Adrenal gland (tissue), 12 donors: Measurements from ENCODE around the gene DPEP1. TPM values are rescaled to one million over a fixed set of nuclear protein-coding genes. Genes with fewer than 3 reads are reported as not detected.

Experiments used
- DNase-seq, 7 donors: peaks; one replicate each; pipeline ENCODE4 v3.0.0-alpha.2; 2019 to 2020
- H3K27ac ChIP-seq, 5 donors: fragments of 200-600 bp; sonication (generic) in 4 of 5; 1 replicate in 3 of 5; 2 replicates in 2 of 5; pipeline versions ENCODE4 v1.5.1 to v1.8.0; 2016 to 2020; ENCODE audit warnings: mild to moderate bottlenecking in 1 of 5
- H3K27me3 ChIP-seq: fragments of 200-600 bp; 2 replicates; pipeline ENCODE4 v1.8.0; 2021
- H3K36me3 ChIP-seq, 2 donors: fragments of 200-600 bp; replicated peaks in 1 of 2; 1 replicate in 1 of 2; 2 replicates in 1 of 2; pipeline versions ENCODE4 v1.5.1 to v1.8.0; 2018 to 2022
- H3K4me1 ChIP-seq, 2 donors: fragments of 200-600 bp; replicated peaks in 1 of 2; 1 replicate in 1 of 2; 2 replicates in 1 of 2; pipeline versions ENCODE4 v1.5.1 to v1.8.0; 2018 to 2021
- H3K4me3 ChIP-seq, 4 donors: fragments of 200-600 bp; sonication (generic) in 3 of 4; one replicate each; pipeline ENCODE4 v1.5.1; 2016 to 2018
- H3K9me3 ChIP-seq, 3 donors: fragments of 200-600 bp; sonication (generic) in 1 of 3; replicated peaks in 1 of 3; 1 replicate in 2 of 3; 2 replicates in 1 of 3; pipeline versions ENCODE4 v1.5.1 to v1.8.0; 2016 to 2021
- POLR2A ChIP-seq, 2 donors: fragments of 450-650 bp; IDR thresholded peaks; one replicate each; pipeline ENCODE4 v1.6.1; 2017; ENCODE audit warnings: antibody characterized with exemption in 2 of 2, mild to moderate bottlenecking in 2 of 2, moderate library complexity in 1 of 2
- WGBS, 4 donors: extraction: QIAGEN DNeasy Blood & Tissue Kit in 2 of 4; methylation state at CpG; one replicate each; pipeline versions ENCODE4 v1.1.5 to v1.1.7; 2013 to 2017; 5-methylcytosine and 5-hydroxymethylcytosine counted together
- intact Hi-C, 2 donors: fragments of 100-400 bp; cut with DNase I; formaldehyde crosslinking; loops; one replicate each; pipeline versions ENCODE4 v1.14.1 to v1.15.0; 2022 to 2023
- polyA plus RNA-seq, 3 donors: library from polyadenylated mRNA; stranded (reverse); fragments of 200-250 nt in 2 of 3; fragments of 350-450 nt in 1 of 3; fragmentation: Illumina TruSeq in 1 of 3; extraction: RNeasy Lipid Tissue Mini Kit (QIAGEN cat#74804) in 1 of 3; gene quantifications; one replicate each; pipeline ENCODE4 v1.2.3, GENCODE V29; 2013 to 2014
- total RNA-seq, 9 donors: library from RNA; depleted of rRNA in 4 of 9; stranded (reverse); fragments of >200 nt in 4 of 9; fragments of 120-200 nt in 1 of 9; fragmentation: NEBNext Ultra II Directional in 1 of 9; extraction: Animal tissue kit (Norgen Biotek cat#: 25700) in 1 of 9; gene quantifications; one replicate each; pipeline versions ENCODE4 v1.1.0 to v1.2.4, GENCODE V29; 2013 to 2023
- TF ChIP-seq, protein P1 (sequence below), 6 experiments: fragments of 450-650 bp in 4 of 6; fragments of 200-600 bp in 2 of 6; sonication (generic) in 1 of 6; IDR thresholded peaks; 1 replicate in 5 of 6; 2 replicates in 1 of 6; pipeline versions ENCODE4 v1.5.1 to v1.8.0; 2016 to 2021; ENCODE audit warnings: antibody characterized with exemption in 6 of 6, mild to moderate bottlenecking in 2 of 6, moderate library complexity in 1 of 6
- donor health status: healthy with polysubstance abuse.
- donor health status: Bipolar disorder and iron deficiency.
- donor health status: DM: yes; HTN: yes; CAD: no.
- donor health status: DM: no; HTN: no; CAD: no.
- donor health status: DM: no; HTN: no; CAD: no.
- donor health status: DM: yes; HTN: yes; CAD: no.

Gene DPEP1
- total and polyA plus RNA-seq, 12 donors = 0.44 to 27.3 (median 4.5) TPM

DNA sequence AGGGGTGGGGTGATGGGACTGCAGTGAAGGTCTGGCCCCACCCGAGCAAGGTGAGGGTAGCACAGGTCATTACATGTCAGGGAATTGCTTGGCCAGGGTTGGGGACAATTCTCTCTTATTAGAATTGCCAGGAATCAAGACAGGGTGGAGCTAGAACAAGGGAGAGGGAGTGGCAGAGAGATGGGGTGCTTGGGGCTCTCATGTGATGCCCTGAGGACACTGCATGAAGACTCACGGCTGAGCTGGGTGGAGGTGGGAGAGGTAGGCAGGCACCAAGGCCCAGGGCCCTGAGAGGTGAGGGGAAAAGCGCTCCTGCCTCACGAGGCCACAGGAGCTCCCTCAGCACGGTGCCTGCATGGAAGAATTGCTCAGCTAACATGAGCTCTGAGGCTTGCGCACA, 3.6 kb downstream of the DPEP1 start:
- peaks cover 4% of the 10 kb centered on the region for H3K27me3 ChIP-seq

DNA sequence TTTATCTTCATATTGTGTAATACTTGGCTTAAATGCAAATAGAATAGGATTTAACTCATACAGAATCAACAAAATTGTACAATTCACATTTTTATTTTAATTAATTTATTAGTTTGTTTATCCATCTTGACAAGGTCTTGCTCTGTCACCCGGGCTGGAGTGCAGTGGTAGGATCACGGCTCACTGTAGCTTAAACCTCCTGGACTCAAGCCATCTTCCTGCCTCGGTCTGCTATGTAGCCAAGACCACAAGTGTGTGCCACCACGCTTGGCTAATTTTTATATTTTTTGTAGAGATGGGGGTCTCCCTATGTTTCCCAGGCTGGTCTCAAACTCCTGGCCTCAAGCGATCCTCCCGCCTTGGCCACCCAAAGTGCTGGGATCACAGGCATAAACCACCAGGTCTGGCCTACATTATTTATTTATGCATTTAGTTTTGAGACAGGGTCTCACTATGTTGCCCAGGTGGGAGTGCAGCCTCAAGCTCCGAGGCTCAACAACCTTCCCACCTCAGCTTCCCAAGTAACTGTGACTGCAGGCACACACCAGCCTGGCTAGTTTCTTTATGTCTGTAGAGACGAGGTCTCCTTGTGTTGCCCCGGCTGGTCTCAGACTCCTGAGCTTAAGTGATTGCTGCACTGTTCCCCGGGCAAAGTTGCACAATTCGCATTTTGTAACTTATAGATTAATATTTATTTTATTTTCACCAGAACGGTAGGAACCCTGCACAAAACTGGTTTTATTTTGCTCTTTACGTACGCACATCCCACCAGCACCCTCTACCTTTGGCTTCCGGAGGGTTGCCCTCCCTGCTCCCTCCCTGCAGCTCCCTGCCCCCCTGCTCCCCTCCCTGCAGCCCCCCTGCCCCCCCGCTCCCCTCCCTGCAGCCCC, 4.9 kb downstream of the DPEP1 start:
- no peak for DNase-seq
- WGBS, 4 donors = 61 to 68% (median 65%) methylated on average over 15 to 16 of the region's 16 CpGs
- Histone ChIP-seq H3K4me1 (no peaks in the 10 kb centered on the region), H3K9me3 (no peaks in the 10 kb centered on the region), H3K27me3 (no peaks in the 10 kb centered on the region), H3K36me3 (no peaks in the 10 kb centered on the region), H3K4me3 (no peak overlapping the region), H3K27ac (no peak overlapping the region)
- TF ChIP-seq POLR2A (IDR thresholded peaks at IDR 0.05) = no peak
- intact Hi-C loops = no loop called here

More for the DNA sequence above, 3.6 kb downstream of the DPEP1 start:
- Histone ChIP-seq H3K9me3 (no peaks in the 10 kb centered on the region), H3K4me1 (no peaks in the 10 kb centered on the region), H3K36me3 (no peaks in the 10 kb centered on the region), H3K4me3 (no peak overlapping the region), H3K27ac (peak overlapping the region in 1 of 5 donors; percentile 29)
- TF ChIP-seq POLR2A (IDR thresholded peaks at IDR 0.05) = no peak
- TF ChIP-seq, protein P1, sequence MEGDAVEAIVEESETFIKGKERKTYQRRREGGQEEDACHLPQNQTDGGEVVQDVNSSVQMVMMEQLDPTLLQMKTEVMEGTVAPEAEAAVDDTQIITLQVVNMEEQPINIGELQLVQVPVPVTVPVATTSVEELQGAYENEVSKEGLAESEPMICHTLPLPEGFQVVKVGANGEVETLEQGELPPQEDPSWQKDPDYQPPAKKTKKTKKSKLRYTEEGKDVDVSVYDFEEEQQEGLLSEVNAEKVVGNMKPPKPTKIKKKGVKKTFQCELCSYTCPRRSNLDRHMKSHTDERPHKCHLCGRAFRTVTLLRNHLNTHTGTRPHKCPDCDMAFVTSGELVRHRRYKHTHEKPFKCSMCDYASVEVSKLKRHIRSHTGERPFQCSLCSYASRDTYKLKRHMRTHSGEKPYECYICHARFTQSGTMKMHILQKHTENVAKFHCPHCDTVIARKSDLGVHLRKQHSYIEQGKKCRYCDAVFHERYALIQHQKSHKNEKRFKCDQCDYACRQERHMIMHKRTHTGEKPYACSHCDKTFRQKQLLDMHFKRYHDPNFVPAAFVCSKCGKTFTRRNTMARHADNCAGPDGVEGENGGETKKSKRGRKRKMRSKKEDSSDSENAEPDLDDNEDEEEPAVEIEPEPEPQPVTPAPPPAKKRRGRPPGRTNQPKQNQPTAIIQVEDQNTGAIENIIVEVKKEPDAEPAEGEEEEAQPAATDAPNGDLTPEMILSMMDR (IDR thresholded peaks at IDR 0.05) = no peak
- intact Hi-C loops = no loop called here
- DNase-seq = no peak
- 60 to 68% (median 66%) methylated on average over 4 to 6 of the region's 6 CpGs for WGBS, 4 donors

DNA sequence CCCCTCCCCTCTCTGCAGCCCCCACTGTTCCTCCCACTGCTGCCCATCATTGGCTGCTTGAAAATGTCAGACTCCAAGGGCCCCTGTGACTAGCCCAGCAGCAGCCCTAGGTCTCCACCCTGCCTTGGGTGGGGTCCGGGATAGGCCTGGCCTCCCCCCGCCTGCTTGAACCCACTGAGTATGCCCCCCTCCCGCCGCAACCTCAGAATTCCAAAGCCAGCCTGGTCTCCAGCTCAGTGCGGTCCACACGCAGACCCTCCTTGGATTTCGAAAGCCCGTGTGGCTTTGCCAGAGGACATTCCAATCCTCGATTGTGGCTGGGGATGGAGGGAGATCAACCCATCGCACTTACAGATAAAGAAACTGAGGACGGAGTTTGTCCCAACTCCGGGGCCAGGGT, 6.4 kb downstream of the DPEP1 start:
- WGBS, 4 donors = 60 to 72% (median 70%) methylated on average over 8 to 12 of the region's 12 CpGs; no CpG with 5 or more reads in 1 of the 4 donors
- Histone ChIP-seq H3K4me1 (no peaks in the 10 kb centered on the region), H3K36me3 (no peaks in the 10 kb centered on the region), H3K27ac (peak overlapping the region in 1 of 5 donors; percentile 31), H3K4me3 (no peak overlapping the region), H3K27me3 (no peaks in the 10 kb centered on the region), H3K9me3 (no peaks in the 10 kb centered on the region)
- TF ChIP-seq, protein P1 (IDR thresholded peaks at IDR 0.05) = no peak
- no peak for TF ChIP-seq POLR2A (IDR thresholded peaks at IDR 0.05)
- DNase-seq = no peak
- intact Hi-C loops = no loop called here

DNA sequence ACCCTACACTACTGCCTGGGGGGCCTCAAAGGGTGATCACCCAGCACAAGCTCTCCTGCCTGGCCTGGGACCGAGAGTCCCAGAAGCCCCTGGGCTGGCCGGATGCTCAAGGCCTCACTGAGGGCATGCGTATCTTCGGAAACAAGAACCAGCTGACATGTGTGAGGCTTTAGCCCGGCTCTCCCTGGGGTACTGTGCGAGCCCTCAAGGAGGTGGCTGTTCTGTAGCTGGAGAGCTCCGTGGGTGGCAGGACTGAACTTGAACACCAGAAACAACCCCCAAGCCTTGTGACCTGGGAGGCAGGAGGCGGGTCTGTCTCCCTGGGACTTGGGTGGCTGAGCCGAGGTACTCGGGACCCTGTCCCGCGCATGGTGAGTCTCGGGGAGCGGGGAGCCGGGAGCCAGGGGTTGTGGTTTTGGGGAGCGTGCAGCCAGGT, 7.0 kb downstream of the DPEP1 start:
- H3K27me3 ChIP-seq = no peaks in the 10 kb centered on the region
- H3K4me1 ChIP-seq = no peaks in the 10 kb centered on the region
- no peak overlapping the region for H3K4me3 ChIP-seq
- no peaks in the 10 kb centered on the region for H3K36me3 ChIP-seq
- intact Hi-C loops = no loop called here
- TF ChIP-seq, protein P1 (IDR thresholded peaks at IDR 0.05) = no peak
- no peak for TF ChIP-seq POLR2A (IDR thresholded peaks at IDR 0.05)
- no peaks in the 10 kb centered on the region for H3K9me3 ChIP-seq
- 80 to 88% (median 84%) methylated on average over 10 to 16 of the region's 16 CpGs for WGBS, 4 donors
- no peak for DNase-seq
- H3K27ac ChIP-seq = peak overlapping the region in 1 of 5 donors; percentile 31
